PC-9 (cell line): ENCODE results near the gene TNFAIP1. TPM values are rescaled to one million over a fixed set of nuclear protein-coding genes. Genes with fewer than 3 reads are reported as not detected.
"Not testable (repeated sequence)": the region's sequence is repeated elsewhere in the genome, so short reads cannot be mapped to it uniquely, and the experiment has no call there.

Experiments
- BruUV-seq: library from RNA; stranded (reverse); fragments of 400-500 nt; replicated peaks from 2 replicates; lab custom pipeline; 2021; lab: Mats Ljungman, UMichigan
- CTCF ChIA-PET: fragments of 300-600 bp; sonication (Branson Sonifier 250); formaldehyde crosslinking; loops from one replicate; lab custom pipeline; 2022; ENCODE audit warnings: antibody characterized with exemption; lab: Charles Lee
- POLR2A ChIA-PET: fragments of 300-600 bp; sonication (Branson Sonifier 250); formaldehyde crosslinking; loops from one replicate; lab custom pipeline; 2022; ENCODE audit warnings: antibody characterized with exemption; ENCODE audit not compliant: unreplicated experiment; lab: Charles Lee
- DNase-seq, 2 experiments: peaks; one replicate each; pipeline versions ENCODE4 v3.0.0 to v3.0.0-alpha.2; 2015 to 2022; ENCODE audit warnings: mixed read lengths in 1 of 2
- H2AFZ ChIP-seq: fragments of 200-600 bp; sonication (generic); 2 replicates; pipeline ENCODE4 v1.8.1; 2017; ENCODE audit warnings: antibody characterized with exemption
- H3F3A ChIP-seq: fragments of 200-600 bp; sonication (generic); 2 replicates; pipeline ENCODE4 v1.8.1; 2017; ENCODE audit warnings: antibody characterized with exemption, mild to moderate bottlenecking, low read depth; ENCODE audit not compliant: insufficient read depth
- H3K27ac ChIP-seq: fragments of 200-600 bp; sonication (generic); 2 replicates; pipeline ENCODE4 v1.6.1; 2016; ENCODE audit warnings: mixed run types
- H3K27me3 ChIP-seq: fragments of 200-600 bp; sonication (generic); 2 replicates; pipeline ENCODE4 v1.6.1; 2016; ENCODE audit warnings: low read depth, mixed run types; ENCODE audit not compliant: insufficient read depth
- H3K36me3 ChIP-seq: fragments of 200-600 bp; sonication (generic); 2 replicates; pipeline ENCODE4 v1.6.1; 2016; ENCODE audit warnings: low read depth, mixed run types
- H3K4me1 ChIP-seq: fragments of 200-600 bp; sonication (generic); replicated peaks from 2 replicates; pipeline ENCODE4 v1.6.1; 2016; ENCODE audit warnings: mixed run types; ENCODE audit not compliant: insufficient read depth
- H3K4me2 ChIP-seq: fragments of 200-600 bp; sonication (generic); 2 replicates; pipeline ENCODE4 v1.6.1; 2017; ENCODE audit warnings: mixed run types
- H3K4me3 ChIP-seq: fragments of 200-600 bp; sonication (generic); 2 replicates; pipeline ENCODE4 v1.6.1; 2016; ENCODE audit warnings: mixed run types
- H3K79me2 ChIP-seq: fragments of 200-600 bp; sonication (generic); 2 replicates; pipeline ENCODE4 v1.6.1; 2017; ENCODE audit warnings: low read depth, mixed run types
- H3K9me2 ChIP-seq: fragments of 200-600 bp; sonication (generic); 2 replicates; pipeline ENCODE4 v1.8.1; 2017; ENCODE audit warnings: mild to moderate bottlenecking; ENCODE audit not compliant: insufficient read depth
- H3K9me3 ChIP-seq: fragments of 200-600 bp; sonication (generic); 2 replicates; pipeline ENCODE4 v1.8.1; 2016; ENCODE audit warnings: low read depth; ENCODE audit not compliant: insufficient read depth
- H4K20me1 ChIP-seq: fragments of 200-600 bp; sonication (generic); 2 replicates; pipeline ENCODE4 v1.8.1; 2017; ENCODE audit not compliant: insufficient read depth
- CTCF ChIP-seq: fragments of 200-600 bp; sonication (generic); conservative IDR thresholded peaks from 2 replicates; pipeline ENCODE4 v1.6.1; 2017; ENCODE audit warnings: mixed run types, antibody characterized with exemption, mild to moderate bottlenecking, moderate library complexity
- EZH2 ChIP-seq: fragments of 200-600 bp; sonication (generic); IDR thresholded peaks from 2 replicates; pipeline ENCODE4 v1.8.0; 2017; ENCODE audit warnings: antibody characterized with exemption, low read depth
- intact Hi-C: fragments of 100-400 bp; cut with micrococcal nuclease; formaldehyde crosslinking; loops from one replicate; pipeline ENCODE4 v1.10.0; 2022; ENCODE audit not compliant: unreplicated experiment
- total RNA-seq: library from RNA; stranded (reverse); gene quantifications from 2 replicates; pipeline ENCODE4 v1.2.3, GENCODE V29; 2021

TNFAIP1 gene
- total RNA-seq, 1 experiment from 2014 or later, result 46.8 TPM

DNA sequence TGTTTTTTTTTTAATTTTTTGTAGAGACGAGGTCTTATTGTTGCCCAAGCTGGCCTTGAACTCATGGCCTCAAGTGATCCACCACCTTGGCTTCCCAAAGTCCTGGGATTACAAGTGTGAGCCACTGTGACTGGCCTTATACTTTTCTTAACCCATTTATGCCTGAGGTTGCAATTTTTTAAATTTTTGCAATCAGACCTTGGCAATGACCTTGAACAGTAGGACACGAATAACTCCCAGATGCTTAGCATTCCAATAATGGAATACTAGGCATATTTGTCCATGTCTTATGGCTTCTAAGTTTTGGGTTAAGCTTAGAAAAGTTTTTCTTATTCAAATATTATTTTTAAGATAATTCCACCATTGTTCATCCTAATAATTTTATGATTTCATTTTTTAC, 44.9 kb upstream of the TNFAIP1 start:
- H3K4me1 ChIP-seq, result peaks cover under 1% of the 10 kb centered on the region; the same call in 1 of the 2 replicates
- POLR2A ChIA-PET, result interaction anchor here (0.5 kb wide), 1 partner anchor 473 kb away, joined by 17 read pairs; no protein-coding TSS in a partner anchor
- no peaks in the 10 kb centered on the region for H3K9me3 ChIP-seq
- no peaks in the 10 kb centered on the region for H3F3A ChIP-seq
- no peaks in the 10 kb centered on the region for H3K27me3 ChIP-seq
- CTCF ChIA-PET, result no interaction called here
- H4K20me1 ChIP-seq, result no peaks in the 10 kb centered on the region
- no peak overlapping the region for H3K27ac ChIP-seq
- H2AFZ ChIP-seq, result no peak overlapping the region
- DNase-seq, result no peak
- no peak overlapping the region for H3K4me2 ChIP-seq
- no peaks in the 10 kb centered on the region for H3K9me2 ChIP-seq
- intact Hi-C loops, result no loop called here
- TF ChIP-seq EZH2 (no peak), CTCF (no peak)
- H3K4me3 ChIP-seq, result no peak overlapping the region
- BruUV-seq, result no TSS peak
- H3K79me2 ChIP-seq, result no peaks in the 10 kb centered on the region
- H3K36me3 ChIP-seq, result no peaks in the 10 kb centered on the region

DNA sequence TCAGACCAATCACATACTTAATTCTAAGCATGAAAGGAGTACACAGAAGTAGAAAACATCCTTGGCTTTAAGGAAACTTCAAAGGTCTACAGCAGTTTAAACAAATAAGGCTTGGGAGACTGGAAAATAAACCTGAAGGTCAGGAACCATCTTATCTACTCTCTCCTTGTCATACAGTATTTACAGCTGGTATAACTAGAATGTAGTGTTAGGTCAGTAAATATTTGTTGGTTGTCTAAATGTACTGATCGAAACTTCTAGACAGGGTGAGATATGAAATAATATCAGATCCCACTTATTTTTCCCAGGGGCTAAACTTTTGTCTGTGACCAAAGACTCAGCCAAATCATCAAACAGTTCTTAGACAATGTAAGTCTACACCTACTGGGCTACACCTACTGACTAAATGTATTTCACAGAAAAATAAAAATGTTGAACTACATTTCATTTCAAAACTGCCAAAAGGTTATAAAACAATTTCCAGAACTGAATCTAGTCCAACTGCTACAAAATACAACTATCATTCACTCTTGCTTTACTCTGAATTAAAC, 43.7 kb upstream of the TNFAIP1 start:
- POLR2A ChIA-PET, result no interaction called here
- intact Hi-C loops, result no loop called here
- H3K4me3 ChIP-seq, result no peak overlapping the region
- H3F3A ChIP-seq, result no peaks in the 10 kb centered on the region; the same call in 1 of the 2 replicates
- H3K27ac ChIP-seq, result no peak overlapping the region
- no peak overlapping the region for H3K4me2 ChIP-seq
- no peaks in the 10 kb centered on the region for H3K27me3 ChIP-seq
- DNase-seq, result no peak
- H3K36me3 ChIP-seq, result no peaks in the 10 kb centered on the region
- H3K79me2 ChIP-seq, result no peaks in the 10 kb centered on the region
- TF ChIP-seq CTCF (no peak), EZH2 (no peak)
- H3K9me2 ChIP-seq, result no peaks in the 10 kb centered on the region
- no TSS peak for BruUV-seq
- no peaks in the 10 kb centered on the region for H3K9me3 ChIP-seq
- CTCF ChIA-PET, result no interaction called here
- no peaks in the 10 kb centered on the region for H4K20me1 ChIP-seq
- H3K4me1 ChIP-seq, result peaks cover 9% of the 10 kb centered on the region
- H2AFZ ChIP-seq, result no peak overlapping the region

DNA sequence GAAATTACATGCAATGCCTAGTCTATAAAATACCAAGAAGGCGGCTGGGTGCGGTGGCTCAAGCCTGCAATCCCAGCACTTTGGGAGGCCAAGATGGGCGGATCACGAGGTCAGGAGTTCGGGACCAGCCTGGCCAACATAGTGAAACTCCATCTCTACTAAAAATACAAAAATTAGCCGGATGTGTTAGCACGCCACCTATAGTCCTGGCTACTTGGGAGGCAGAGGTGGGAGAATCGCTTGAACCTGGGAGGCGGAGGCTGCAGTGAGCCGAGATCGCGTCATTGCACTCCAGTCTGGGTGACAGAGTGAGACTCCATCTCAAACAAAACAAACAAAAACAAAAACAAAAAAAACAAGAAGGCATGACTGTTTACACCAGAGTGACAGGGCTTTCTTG, 42.7 kb upstream of the TNFAIP1 start:
- H2AFZ ChIP-seq, POLR2A ChIA-PET, H3K4me2 ChIP-seq, H4K20me1 ChIP-seq, CTCF ChIA-PET, H3K4me3 ChIP-seq, H3K4me1 ChIP-seq, DNase-seq, BruUV-seq, H3K79me2 ChIP-seq, intact Hi-C loops, H3K9me2 ChIP-seq, H3K36me3 ChIP-seq, H3F3A ChIP-seq, H3K9me3 ChIP-seq, H3K27ac ChIP-seq, H3K27me3 ChIP-seq: not testable (repeated sequence)

DNA sequence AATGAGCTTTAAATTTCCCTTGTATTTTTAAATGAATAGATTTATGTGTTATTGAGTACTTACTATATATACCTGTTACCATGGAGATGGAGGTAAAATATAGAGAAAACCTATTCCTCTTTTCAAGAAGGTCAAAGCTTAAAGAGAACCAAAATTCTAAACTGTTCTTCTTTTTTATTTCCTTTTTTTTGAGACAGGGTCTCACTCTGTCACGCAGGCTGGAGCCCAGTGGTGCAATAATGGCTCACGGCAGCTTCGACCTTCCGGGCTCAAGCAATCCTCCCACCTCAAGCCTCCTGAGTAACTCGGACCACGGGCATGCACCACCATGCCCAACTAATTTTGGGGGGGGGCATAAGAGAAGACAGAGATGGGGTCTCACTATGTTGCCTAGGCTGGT, 41.6 kb upstream of the TNFAIP1 start:
- no peak overlapping the region for H3K4me3 ChIP-seq
- H3F3A ChIP-seq, result no peaks in the 10 kb centered on the region; the same call in 1 of the 2 replicates
- CTCF ChIA-PET, result no interaction called here
- intact Hi-C loops, result no loop called here
- no peaks in the 10 kb centered on the region for H4K20me1 ChIP-seq
- no peak for DNase-seq
- no peaks in the 10 kb centered on the region for H3K36me3 ChIP-seq
- no peaks in the 10 kb centered on the region for H3K79me2 ChIP-seq
- no peak overlapping the region for H3K27ac ChIP-seq
- no peaks in the 10 kb centered on the region for H3K9me3 ChIP-seq
- peaks cover 9% of the 10 kb centered on the region for H3K4me1 ChIP-seq
- H3K27me3 ChIP-seq, result no peaks in the 10 kb centered on the region
- no TSS peak for BruUV-seq
- no peak overlapping the region for H3K4me2 ChIP-seq
- POLR2A ChIA-PET, result no interaction called here
- TF ChIP-seq EZH2 (no peak), CTCF (no peak)
- H3K9me2 ChIP-seq, result no peaks in the 10 kb centered on the region
- H2AFZ ChIP-seq, result no peak overlapping the region
